Stimulated activated naive B cell treated with anti-CD40 and anti-IgM and Interleukin-4, amounts not matched to agents 10 μg/mL and 1 μg/mL and 100 μg/mL, for 72 hours (primary cell): ENCODE measurements around the gene FBXL13.
"Not testable (repeated sequence)": the region's sequence is repeated elsewhere in the genome, so short reads cannot be mapped to it uniquely, and the experiment has no call there.

Experiments used
- ATAC-seq, 2 donors: fragments of 150-1000 bp; cut with Tn5 transposase; replicated peaks; 2 replicates each; pipeline ENCODE4 v1.10.0; 2021; ENCODE audit warnings: moderate library complexity in 1 of 2
- DNase-seq: peaks from one replicate; pipeline ENCODE4 v3.0.0; 2021
- H3K27ac Mint-ChIP-seq: one replicate; pipeline ENCODE4 v1.8.0; 2022; ENCODE audit warnings: mild to moderate bottlenecking, mixed read lengths
- H3K27me3 Mint-ChIP-seq, 2 donors: one replicate each; pipeline ENCODE4 v1.8.0; 2022; ENCODE audit warnings: mixed read lengths in 2 of 2
- H3K36me3 Mint-ChIP-seq, 2 donors: one replicate each; pipeline ENCODE4 v1.8.0; 2022; ENCODE audit warnings: mixed read lengths in 2 of 2, mild to moderate bottlenecking in 1 of 2
- H3K4me1 Mint-ChIP-seq, 2 donors: one replicate each; pipeline ENCODE4 v1.8.0; 2022; ENCODE audit warnings: mixed read lengths in 2 of 2, mild to moderate bottlenecking in 1 of 2
- H3K4me3 Mint-ChIP-seq, 2 donors: one replicate each; pipeline ENCODE4 v1.8.0; 2022; ENCODE audit warnings: mild to moderate bottlenecking in 2 of 2, mixed read lengths in 2 of 2, moderate library complexity in 1 of 2
- H3K9me3 Mint-ChIP-seq, 2 donors: one replicate each; pipeline ENCODE4 v1.8.0; 2022; ENCODE audit warnings: mixed read lengths in 2 of 2, mild to moderate bottlenecking in 1 of 2

The FBXL13 gene

DNA sequence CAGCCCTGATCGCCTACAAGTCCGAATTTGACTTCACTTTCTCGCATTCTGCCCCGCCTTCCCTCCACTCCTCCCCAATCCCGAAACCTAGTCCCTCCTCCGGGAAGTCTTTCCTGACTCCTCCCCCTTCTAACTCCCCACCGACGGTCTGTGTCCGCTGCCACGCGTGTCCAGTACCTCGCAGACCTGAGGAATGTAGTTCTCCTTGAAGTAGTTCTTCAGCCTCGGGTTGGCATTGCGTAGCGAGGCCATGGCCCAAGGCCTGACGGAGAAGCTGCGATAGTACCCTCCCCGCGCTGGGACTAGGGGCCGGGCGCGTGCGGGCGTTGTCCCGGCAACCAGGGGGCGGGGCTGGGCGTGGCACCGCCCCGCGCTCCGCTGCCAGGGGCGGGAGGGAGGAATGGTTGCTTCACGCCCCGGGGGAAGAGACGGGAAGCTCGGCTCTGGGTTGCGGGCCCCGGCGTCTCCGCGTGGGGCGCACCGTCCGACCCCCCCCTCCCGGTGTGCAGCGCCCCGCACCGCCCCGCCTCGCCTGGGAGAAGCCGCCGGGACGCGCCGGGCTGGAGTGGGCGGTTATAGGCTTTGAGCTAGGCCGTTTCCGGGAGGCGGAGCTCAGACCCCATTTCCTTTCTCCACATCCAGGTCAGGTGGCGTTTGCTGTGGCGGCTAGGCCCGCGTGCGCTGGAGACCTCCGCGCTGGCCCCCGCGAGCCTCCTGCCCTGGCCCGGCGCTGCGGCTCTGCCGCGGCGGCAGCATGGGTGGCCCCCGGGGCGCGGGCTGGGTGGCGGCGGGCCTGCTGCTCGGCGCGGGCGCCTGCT, at the start of gene FBXL13, which contains the start of gene ARMC10:
Gene FBXL13 (minus strand): TSS at position 278 of the 818 bp plus-strand sequence.
Gene ARMC10 (plus strand): TSS at position 622 of the 818 bp plus-strand sequence. CDS start 133 bp downstream, at position 755.
- H3K9me3 Mint-ChIP-seq, result peaks cover 4 to 6% of the 10 kb centered on the region in 2 donors
- peaks cover 16 to 37% of the 10 kb centered on the region in 2 donors for H3K4me1 Mint-ChIP-seq
- H3K4me3 Mint-ChIP-seq, result peak within 1 kb of the TSS; percentile 89 to 96
- peak; percentile 88 for DNase-seq
- H3K36me3 Mint-ChIP-seq, result peaks cover 15 to 18% of the 10 kb centered on the region in 2 donors
- ATAC-seq, result peak; percentile 86 to 90
- peak within 1 kb of the TSS; percentile 95 for H3K27ac Mint-ChIP-seq
- no peaks in the 10 kb centered on the region for H3K27me3 Mint-ChIP-seq

DNA sequence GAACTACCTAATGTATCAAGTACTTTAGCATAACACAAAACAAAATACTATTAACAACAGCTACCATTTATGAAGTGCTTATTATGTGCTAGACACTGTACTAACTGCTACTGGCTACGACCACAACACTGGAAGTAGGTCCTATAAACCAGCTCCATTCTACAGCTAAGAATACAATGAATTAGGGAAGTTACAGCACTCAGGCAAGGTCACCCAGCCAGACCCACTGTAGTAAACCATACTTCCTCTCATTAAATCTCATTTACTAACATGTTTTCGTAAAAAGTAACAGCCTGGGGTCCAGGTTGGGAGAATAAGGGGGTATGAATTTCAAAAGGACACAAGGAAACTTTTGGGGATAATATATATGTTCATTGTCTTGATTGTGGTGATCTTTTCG, 48.9 kb upstream of the FBXL13 start:
- no peaks in the 10 kb centered on the region for H3K9me3 Mint-ChIP-seq
- no peaks in the 10 kb centered on the region for H3K4me1 Mint-ChIP-seq
- no peak for ATAC-seq
- peaks cover 39 to 45% of the 10 kb centered on the region in 2 donors for H3K36me3 Mint-ChIP-seq
- H3K27me3 Mint-ChIP-seq, result no peaks in the 10 kb centered on the region
- no peak overlapping the region for H3K27ac Mint-ChIP-seq
- no peak overlapping the region for H3K4me3 Mint-ChIP-seq
- no peak for DNase-seq

DNA sequence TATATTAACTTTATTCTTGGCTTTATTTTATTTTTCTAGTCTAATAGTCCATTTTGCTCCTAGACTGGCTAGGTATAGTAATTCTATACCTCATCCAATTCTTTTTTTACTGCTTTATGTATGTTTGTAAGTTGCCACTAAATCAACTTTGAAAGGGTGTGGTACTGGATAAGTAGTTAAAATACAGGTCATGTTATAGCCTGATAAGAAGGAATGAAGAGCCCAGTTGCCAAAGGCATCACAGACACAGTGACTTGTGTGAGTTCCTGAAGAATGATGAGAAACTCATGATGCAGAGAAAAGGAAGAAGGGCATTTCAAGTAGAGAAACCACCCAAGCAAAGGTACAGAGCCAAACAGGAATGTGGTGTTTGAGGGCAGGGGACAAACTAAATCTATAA, 47.0 kb upstream of the FBXL13 start:
- no peak overlapping the region for H3K4me3 Mint-ChIP-seq
- no peaks in the 10 kb centered on the region for H3K4me1 Mint-ChIP-seq
- DNase-seq, result no peak
- H3K36me3 Mint-ChIP-seq, result peaks cover 27 to 30% of the 10 kb centered on the region in 2 donors
- no peaks in the 10 kb centered on the region for H3K9me3 Mint-ChIP-seq
- H3K27me3 Mint-ChIP-seq, result no peaks in the 10 kb centered on the region
- no peak overlapping the region for H3K27ac Mint-ChIP-seq
- ATAC-seq, result no peak

DNA sequence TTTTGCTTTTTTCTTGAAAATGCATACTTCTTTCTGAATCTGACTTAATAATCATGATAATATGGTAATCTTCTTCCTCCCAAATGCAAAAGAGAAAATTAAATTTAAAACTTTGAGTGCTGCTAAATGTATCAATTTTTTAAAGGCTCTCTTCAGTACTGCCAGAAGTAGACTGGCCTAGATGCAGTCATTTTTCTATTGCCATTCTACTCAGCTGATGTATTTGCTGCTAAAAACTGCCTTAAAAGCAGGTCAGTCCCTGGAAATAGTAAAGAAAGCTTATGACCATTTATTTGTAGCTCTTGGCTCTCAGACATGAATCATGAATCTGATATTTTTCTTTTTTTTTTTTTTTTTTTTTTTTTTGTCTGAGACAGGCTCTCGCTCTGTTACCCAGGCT, 45.8 kb upstream of the FBXL13 start:
- Mint-ChIP-seq H3K27ac (no peak overlapping the region), H3K27me3 (no peaks in the 10 kb centered on the region), H3K4me1 (no peaks in the 10 kb centered on the region), H3K4me3 (no peak overlapping the region), H3K9me3 (no peaks in the 10 kb centered on the region), H3K36me3 (peaks cover 21 to 26% of the 10 kb centered on the region in 2 donors)
- no peak for DNase-seq
- no peak for ATAC-seq

DNA sequence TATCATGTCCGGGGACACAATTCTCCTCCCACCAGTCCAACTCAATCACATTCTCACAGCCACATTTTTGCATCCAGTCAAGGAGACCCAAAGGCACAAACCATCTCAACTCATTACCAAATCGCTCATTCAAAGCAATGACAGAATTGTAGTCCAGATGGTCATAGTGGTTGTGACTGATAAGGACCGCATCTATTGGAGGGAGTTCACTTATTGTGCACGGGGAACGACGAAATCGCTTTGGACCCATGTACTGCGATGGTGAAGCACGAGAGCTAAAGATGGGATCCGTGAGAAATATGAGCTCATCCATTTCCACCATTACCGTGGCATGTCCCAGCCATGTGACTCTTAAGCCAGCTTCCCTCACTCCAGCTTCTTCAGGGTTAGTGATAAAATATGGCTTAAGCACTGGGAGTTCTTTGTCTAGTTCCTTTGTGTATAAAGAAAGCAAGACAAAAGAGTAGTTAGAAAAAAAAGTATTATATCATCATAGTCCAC, 45.2 kb upstream of the FBXL13 start:
- no peak overlapping the region for H3K4me3 Mint-ChIP-seq

DNA sequence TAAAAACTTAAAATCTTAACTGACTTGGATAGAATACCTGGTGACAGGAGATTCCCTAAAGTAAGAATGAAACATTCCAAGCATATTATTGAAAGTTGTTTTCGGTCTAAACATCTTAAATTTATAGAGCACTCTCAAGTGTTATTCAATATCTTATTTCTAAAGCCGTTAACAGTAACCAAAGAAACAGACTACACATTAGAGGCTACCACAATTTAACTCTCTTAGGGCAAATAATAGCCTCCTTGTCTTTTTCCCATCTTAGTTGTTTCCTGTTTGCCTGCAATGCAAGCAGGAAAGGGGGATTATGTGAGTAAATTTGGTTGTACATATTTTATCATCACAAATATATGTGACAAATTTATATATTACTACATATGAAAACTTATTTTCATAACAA, 42.9 kb upstream of the FBXL13 start:
- Mint-ChIP-seq H3K4me1 (no peaks in the 10 kb centered on the region), H3K27me3 (no peaks in the 10 kb centered on the region), H3K36me3 (peaks cover 26 to 33% of the 10 kb centered on the region in 2 donors), H3K4me3 (no peak overlapping the region), H3K27ac (no peak overlapping the region), H3K9me3 (no peaks in the 10 kb centered on the region)
- ATAC-seq (no peak), DNase-seq (no peak)

More for the DNA sequence above, 45.2 kb upstream of the FBXL13 start:
- Mint-ChIP-seq H3K36me3 (peaks cover 21 to 26% of the 10 kb centered on the region in 2 donors), H3K27ac (no peak overlapping the region), H3K4me1 (no peaks in the 10 kb centered on the region), H3K9me3 (no peaks in the 10 kb centered on the region), H3K27me3 (no peaks in the 10 kb centered on the region)
- DNase-seq (no peak), ATAC-seq (no peak)

DNA sequence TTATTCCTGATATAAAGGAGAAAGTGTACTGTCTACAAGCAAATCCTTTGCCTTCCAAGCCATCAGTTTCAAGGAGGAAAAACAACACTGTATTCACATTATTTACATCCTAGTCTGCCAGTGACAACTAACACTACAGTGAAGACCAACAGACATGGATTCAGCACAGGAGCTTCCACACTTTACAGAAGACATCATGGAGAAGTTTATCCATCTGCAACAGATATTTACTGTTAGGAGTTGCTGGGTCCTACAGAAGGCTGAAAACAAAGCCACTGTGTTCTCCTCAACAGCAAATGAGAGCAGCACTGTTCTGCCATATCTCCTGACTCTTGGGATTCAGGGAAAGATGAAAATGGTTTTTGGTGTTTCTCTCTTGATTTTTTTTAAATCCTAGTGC, 42.4 kb upstream of the FBXL13 start:
- Mint-ChIP-seq H3K36me3 (peaks cover 27 to 35% of the 10 kb centered on the region in 2 donors), H3K9me3 (no peaks in the 10 kb centered on the region), H3K27ac (no peak overlapping the region), H3K4me1 (no peaks in the 10 kb centered on the region), H3K4me3 (no peak overlapping the region), H3K27me3 (no peaks in the 10 kb centered on the region)
- DNase-seq, result no peak
- ATAC-seq, result no peak

DNA sequence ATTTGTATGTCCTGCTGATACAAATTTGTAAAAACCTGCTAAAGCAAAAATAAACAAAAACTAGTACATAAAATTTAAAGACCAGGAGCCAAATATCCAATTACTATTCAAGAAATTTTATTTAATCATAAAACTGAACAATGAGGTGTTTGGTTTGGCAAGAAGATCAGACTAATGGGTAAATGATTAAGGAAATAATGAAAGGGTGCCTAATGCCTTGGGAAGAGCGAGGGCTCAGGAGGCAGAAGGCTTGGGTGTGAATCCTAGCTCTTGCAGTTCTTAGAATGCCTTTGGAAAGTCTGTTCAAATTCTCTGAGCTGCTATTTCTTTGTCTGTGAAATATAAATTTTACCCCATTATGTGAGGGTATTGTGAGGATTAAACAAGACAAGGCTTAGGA, 41.9 kb upstream of the FBXL13 start:
- Mint-ChIP-seq H3K4me3 (no peak overlapping the region), H3K27me3 (no peaks in the 10 kb centered on the region), H3K4me1 (no peaks in the 10 kb centered on the region), H3K9me3 (no peaks in the 10 kb centered on the region), H3K27ac (no peak overlapping the region), H3K36me3 (peaks cover 29 to 36% of the 10 kb centered on the region in 2 donors)
- DNase-seq (no peak), ATAC-seq (no peak)

DNA sequence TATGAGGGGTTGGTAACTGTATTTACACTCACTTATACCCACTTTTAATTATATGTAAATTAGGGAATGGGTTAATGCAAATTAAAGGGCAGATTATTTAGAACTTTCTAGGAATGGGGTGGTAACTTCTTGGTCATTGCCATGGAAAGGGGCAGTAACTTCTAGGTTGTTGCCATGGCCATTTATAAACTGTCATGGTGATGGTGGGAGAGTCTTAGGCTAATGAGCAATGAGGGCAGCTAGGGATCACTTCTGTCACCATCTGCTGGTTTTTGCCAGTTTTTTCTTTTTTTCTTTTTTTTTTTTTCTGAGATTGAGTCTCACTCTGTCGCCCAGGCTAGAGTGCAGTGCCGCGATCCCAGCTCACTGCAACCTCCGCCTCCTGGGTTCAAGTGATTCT, 41.2 kb upstream of the FBXL13 start:
- peaks cover 31 to 39% of the 10 kb centered on the region in 2 donors for H3K36me3 Mint-ChIP-seq
- no peak overlapping the region for H3K4me3 Mint-ChIP-seq
- DNase-seq, result no peak
- no peaks in the 10 kb centered on the region for H3K27me3 Mint-ChIP-seq
- no peak for ATAC-seq
- no peak overlapping the region for H3K27ac Mint-ChIP-seq
- peaks cover 0 to 4% of the 10 kb centered on the region in 2 donors for H3K4me1 Mint-ChIP-seq
- H3K9me3 Mint-ChIP-seq, result peaks cover under 1 to 2% of the 10 kb centered on the region in 2 donors

DNA sequence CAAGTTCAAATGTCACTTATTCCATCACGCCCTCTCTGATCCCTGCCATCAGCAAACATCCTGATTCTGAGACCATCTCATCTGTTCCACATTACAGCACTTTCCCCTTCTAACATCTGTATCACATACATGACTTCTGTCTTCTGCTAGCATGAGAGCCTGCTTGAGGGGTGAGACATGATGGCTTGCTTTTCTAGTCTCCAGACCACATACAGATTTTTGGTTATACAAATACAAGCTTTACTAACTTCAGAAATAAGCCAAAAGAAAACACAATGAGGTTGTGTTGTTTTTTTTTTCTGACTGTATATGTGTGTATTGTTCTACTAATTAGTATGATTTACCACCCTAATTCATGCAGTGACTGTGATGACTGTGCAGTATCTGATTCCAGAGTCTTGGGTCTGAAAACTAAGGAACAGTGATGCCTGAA, 40.0 kb upstream of the FBXL13 start:
- peaks cover 38 to 45% of the 10 kb centered on the region in 2 donors for H3K36me3 Mint-ChIP-seq
- H3K4me3 Mint-ChIP-seq, result no peak overlapping the region
- DNase-seq (no peak), ATAC-seq (no peak)
- no peaks in the 10 kb centered on the region for H3K27me3 Mint-ChIP-seq
- H3K9me3 Mint-ChIP-seq, result peaks cover 3 to 7% of the 10 kb centered on the region in 2 donors
- H3K4me1 Mint-ChIP-seq, result peaks cover 0 to 8% of the 10 kb centered on the region in 2 donors
- no peak overlapping the region for H3K27ac Mint-ChIP-seq

DNA sequence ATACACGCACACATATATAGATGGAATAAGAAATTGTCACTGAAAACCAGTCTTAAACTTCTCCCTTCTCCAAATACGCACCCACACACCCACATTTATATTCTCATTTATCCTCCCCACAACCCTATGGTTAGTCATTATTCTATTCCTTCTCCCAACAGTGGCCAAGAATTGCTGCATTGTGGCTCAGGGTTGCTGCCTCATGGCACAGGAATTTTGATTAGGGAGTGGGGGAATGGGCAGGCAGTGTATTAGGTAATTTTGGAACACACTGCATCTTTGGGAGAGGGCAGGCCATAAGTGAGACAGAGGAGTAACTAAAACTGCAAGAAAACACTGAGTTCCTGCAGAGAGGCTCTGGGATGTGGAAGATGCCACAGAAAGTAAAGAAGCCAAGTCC, 38.6 kb upstream of the FBXL13 start:
- ATAC-seq (no peak), DNase-seq (no peak)
- Mint-ChIP-seq H3K9me3 (peaks cover 5 to 14% of the 10 kb centered on the region in 2 donors), H3K27ac (no peak overlapping the region), H3K27me3 (no peaks in the 10 kb centered on the region), H3K36me3 (peaks cover 49 to 58% of the 10 kb centered on the region in 2 donors), H3K4me3 (no peak overlapping the region), H3K4me1 (peaks cover 3 to 8% of the 10 kb centered on the region in 2 donors)

DNA sequence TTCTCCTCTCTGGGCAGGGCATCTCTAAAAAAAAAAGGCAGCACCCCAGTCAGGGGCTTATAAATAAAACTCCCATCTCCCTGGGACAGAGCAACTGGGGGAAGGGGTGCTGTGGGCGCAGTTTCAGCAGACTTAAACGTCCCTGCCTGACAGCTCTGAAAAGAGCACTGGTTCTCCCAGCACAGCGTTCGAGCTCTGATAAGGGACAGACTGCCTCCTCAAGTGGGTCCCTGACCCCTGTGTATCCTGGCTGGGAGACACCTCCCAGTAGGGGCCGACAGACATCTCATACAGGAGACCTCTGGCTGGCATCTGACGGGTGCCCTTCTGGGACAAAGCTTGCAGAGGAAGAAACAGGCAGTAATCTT, 32.1 kb upstream of the FBXL13 start:
- ATAC-seq, H3K27me3 Mint-ChIP-seq, H3K4me3 Mint-ChIP-seq, DNase-seq, H3K27ac Mint-ChIP-seq: not testable (repeated sequence)
- Mint-ChIP-seq H3K9me3 (peaks cover 5 to 14% of the 10 kb centered on the region in 2 donors), H3K36me3 (peaks cover 57 to 66% of the 10 kb centered on the region in 2 donors), H3K4me1 (peaks cover 5 to 16% of the 10 kb centered on the region in 2 donors)

DNA sequence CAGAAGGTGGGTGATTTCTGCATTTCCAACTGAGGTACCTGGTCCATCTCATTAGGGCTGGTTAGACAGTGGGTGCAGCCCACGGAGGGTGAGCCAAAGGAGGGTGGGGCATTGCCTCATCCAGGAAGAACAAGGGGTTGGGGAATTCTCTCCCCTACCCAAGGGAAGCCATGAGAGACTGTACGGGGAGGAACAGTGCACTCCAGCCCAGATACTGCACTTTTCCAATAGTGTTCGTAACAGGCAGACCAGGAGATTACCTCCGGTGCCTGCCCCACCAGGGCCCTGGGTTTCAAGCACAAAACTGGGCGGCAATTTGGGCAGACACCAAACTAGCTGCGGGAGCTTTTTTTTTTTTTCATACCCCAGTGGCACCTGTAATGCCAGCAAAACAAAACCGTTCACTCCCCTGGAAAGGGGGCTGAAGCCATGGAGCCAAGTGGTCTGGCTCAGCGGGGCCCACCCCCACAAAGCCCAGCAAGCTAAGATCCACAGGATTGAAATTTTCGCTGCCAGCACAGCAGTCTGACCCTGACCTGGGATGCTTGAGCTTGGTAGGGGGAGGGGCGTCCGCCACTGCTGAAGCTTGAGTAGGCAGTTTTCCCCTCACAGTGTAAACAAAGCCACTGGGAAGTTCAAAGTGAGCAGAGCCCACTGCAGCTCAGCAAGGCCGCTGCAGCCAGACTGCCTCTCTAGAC, 31.6 kb upstream of the FBXL13 start:
- DNase-seq, result no peak
- Mint-ChIP-seq H3K27ac (no peak overlapping the region), H3K4me1 (peaks cover 5 to 16% of the 10 kb centered on the region in 2 donors), H3K27me3 (no peaks in the 10 kb centered on the region), H3K4me3 (no peak overlapping the region), H3K9me3 (peaks cover 5 to 14% of the 10 kb centered on the region in 2 donors), H3K36me3 (peaks cover 51 to 61% of the 10 kb centered on the region in 2 donors)
- ATAC-seq, result no peak

DNA sequence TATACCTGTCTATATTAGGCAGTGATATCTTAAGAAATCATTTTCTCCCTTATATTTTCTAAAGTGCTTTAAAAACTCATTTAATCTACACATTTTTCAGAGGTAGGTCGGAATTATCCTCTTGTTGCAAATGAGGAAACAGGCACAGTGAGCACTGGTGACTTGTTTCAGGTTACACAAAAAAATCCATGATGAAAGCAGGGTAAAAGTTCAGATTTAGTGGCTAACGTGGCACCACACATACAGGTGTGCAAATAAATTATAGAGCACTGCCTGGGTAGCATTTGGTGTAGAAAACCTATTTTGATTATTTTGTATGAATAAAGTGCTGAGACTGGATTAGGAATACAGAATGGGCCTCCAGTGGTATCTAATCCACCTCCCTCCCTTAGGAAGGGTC, 26.9 kb upstream of the FBXL13 start:
- Mint-ChIP-seq H3K4me3 (no peak overlapping the region), H3K4me1 (no peaks in the 10 kb centered on the region), H3K27me3 (no peaks in the 10 kb centered on the region), H3K27ac (no peak overlapping the region), H3K9me3 (no peaks in the 10 kb centered on the region), H3K36me3 (peaks cover 19 to 38% of the 10 kb centered on the region in 2 donors)
- DNase-seq (no peak), ATAC-seq (no peak)
